ENCODE measurements around the gene MED13L.

The MED13L gene

GRCh38 chr12:115943630-115944391, 333.7 kb downstream of the MED13L start:
- Histone ChIP-seq H3K9me3 (peaks cover 6% of the 10 kb centered on the region; the same call in 1 of the 2 replicates), H3K4me1 (no peaks in the 10 kb centered on the region), H3K4me3 (no peak overlapping the region), H3K27me3 (ENCODE audit: low read depth) (no peaks in the 10 kb centered on the region), H3K36me3 (replicated peaks) (no peaks in the 10 kb centered on the region)
- in situ Hi-C loops (cut with MboI; ENCODE audit: low sequenced_read_pairs) = no loop called here
- DNase-seq (ENCODE audit: low spot score in 2 of 2) = no peak

- no peaks in the 10 kb centered on the region for H3K36me3 ChIP-seq (replicated peaks)
- H3K4me3 ChIP-seq = no peak overlapping the region
- no peak for DNase-seq (ENCODE audit: low spot score in 2 of 2)
- no peaks in the 10 kb centered on the region for H3K4me1 ChIP-seq
- in situ Hi-C loops (cut with MboI; ENCODE audit: low sequenced_read_pairs) = no loop called here
- no peaks in the 10 kb centered on the region for H3K27me3 ChIP-seq (ENCODE audit: low read depth)
- peaks cover 8% of the 10 kb centered on the region; the same call in 1 of the 2 replicates for H3K9me3 ChIP-seq
Observed at GRCh38 chr12:115943310-115943629, 334.2 kb downstream of the MED13L start.

GRCh38 chr12:115942346-115942745, 335.1 kb downstream of the MED13L start:
- Histone ChIP-seq H3K36me3 (replicated peaks) (no peaks in the 10 kb centered on the region), H3K9me3 (peaks cover 8% of the 10 kb centered on the region; the same call in 1 of the 2 replicates), H3K4me3 (no peak overlapping the region), H3K27me3 (ENCODE audit: low read depth) (peaks cover 2% of the 10 kb centered on the region; the same call in 1 of the 2 replicates), H3K4me1 (no peaks in the 10 kb centered on the region)
- DNase-seq (ENCODE audit: low spot score in 2 of 2) = no peak
- in situ Hi-C loops (cut with MboI; ENCODE audit: low sequenced_read_pairs) = no loop called here

GRCh38 chr12:115941362-115941761, 336.1 kb downstream of the MED13L start:
- DNase-seq (ENCODE audit: low spot score in 2 of 2) = no peak
- in situ Hi-C loops (cut with MboI; ENCODE audit: low sequenced_read_pairs) = no loop called here
- Histone ChIP-seq H3K36me3 (replicated peaks) (no peaks in the 10 kb centered on the region), H3K27me3 (ENCODE audit: low read depth) (peaks cover 2% of the 10 kb centered on the region; the same call in 1 of the 2 replicates), H3K9me3 (peaks cover 8% of the 10 kb centered on the region; the same call in 1 of the 2 replicates), H3K4me1 (no peaks in the 10 kb centered on the region), H3K4me3 (no peak overlapping the region)

- no peak for DNase-seq (ENCODE audit: low spot score in 2 of 2)
- H3K27me3 ChIP-seq (ENCODE audit: low read depth) = peaks cover 2% of the 10 kb centered on the region; the same call in 1 of the 2 replicates
- H3K36me3 ChIP-seq (replicated peaks) = no peaks in the 10 kb centered on the region
- in situ Hi-C loops (cut with MboI; ENCODE audit: low sequenced_read_pairs) = no loop called here
- no peak overlapping the region for H3K4me3 ChIP-seq
- no peaks in the 10 kb centered on the region for H3K4me1 ChIP-seq
- H3K9me3 ChIP-seq = peaks cover 8% of the 10 kb centered on the region; the same call in 1 of the 2 replicates
Observed at GRCh38 chr12:115938794-115939377, 338.6 kb downstream of the MED13L start.

GRCh38 chr12:115936997-115937916, 340.2 kb downstream of the MED13L start:
- Histone ChIP-seq H3K4me3 (no peak overlapping the region), H3K27me3 (ENCODE audit: low read depth) (peaks cover 2% of the 10 kb centered on the region; the same call in 1 of the 2 replicates), H3K36me3 (replicated peaks) (no peaks in the 10 kb centered on the region), H3K9me3 (peaks cover 8% of the 10 kb centered on the region; the same call in 1 of the 2 replicates), H3K4me1 (no peaks in the 10 kb centered on the region)
- DNase-seq (ENCODE audit: low spot score in 2 of 2) = no peak
- in situ Hi-C loops (cut with MboI; ENCODE audit: low sequenced_read_pairs) = no loop called here

GRCh38 chr12:115934877-115935276, 342.6 kb downstream of the MED13L start:
- Histone ChIP-seq H3K27me3 (ENCODE audit: low read depth) (peaks cover 5% of the 10 kb centered on the region; the same call in 1 of the 2 replicates), H3K4me3 (no peak overlapping the region), H3K4me1 (no peaks in the 10 kb centered on the region), H3K9me3 (peaks cover 8% of the 10 kb centered on the region; the same call in 1 of the 2 replicates), H3K36me3 (replicated peaks) (no peaks in the 10 kb centered on the region)
- in situ Hi-C loops (cut with MboI; ENCODE audit: low sequenced_read_pairs) = no loop called here
- DNase-seq (ENCODE audit: low spot score in 2 of 2) = no peak

GRCh38 chr12:115934046-115934445, 343.4 kb downstream of the MED13L start:
- H3K4me1 ChIP-seq = no peaks in the 10 kb centered on the region
- H3K36me3 ChIP-seq (replicated peaks) = no peaks in the 10 kb centered on the region
- in situ Hi-C loops (cut with MboI; ENCODE audit: low sequenced_read_pairs) = no loop called here
- DNase-seq (ENCODE audit: low spot score in 2 of 2) = no peak
- no peak overlapping the region for H3K4me3 ChIP-seq
- 0 out of 2 replicates have a peak, but pooled peaks cover 3% of the 10 kb centered on the region for H3K9me3 ChIP-seq
- H3K27me3 ChIP-seq (ENCODE audit: low read depth) = peaks cover 7% of the 10 kb centered on the region; the same call in 1 of the 2 replicates

GRCh38 chr12:115932066-115932465, 345.4 kb downstream of the MED13L start:
- DNase-seq (ENCODE audit: low spot score in 2 of 2) = no peak
- Histone ChIP-seq H3K9me3 (no peaks in the 10 kb centered on the region), H3K4me3 (no peak overlapping the region), H3K4me1 (no peaks in the 10 kb centered on the region), H3K27me3 (ENCODE audit: low read depth) (peaks cover 5% of the 10 kb centered on the region; the same call in 1 of the 2 replicates), H3K36me3 (replicated peaks) (no peaks in the 10 kb centered on the region)
- in situ Hi-C loops (cut with MboI; ENCODE audit: low sequenced_read_pairs) = no loop called here

- no peaks in the 10 kb centered on the region for H3K36me3 ChIP-seq (replicated peaks)
- no peak for DNase-seq (ENCODE audit: low spot score in 2 of 2)
- H3K27me3 ChIP-seq (ENCODE audit: low read depth) = peaks cover 5% of the 10 kb centered on the region; the same call in 1 of the 2 replicates
- no peaks in the 10 kb centered on the region for H3K4me1 ChIP-seq
- H3K9me3 ChIP-seq = no peaks in the 10 kb centered on the region
- no peak overlapping the region for H3K4me3 ChIP-seq
- in situ Hi-C loops (cut with MboI; ENCODE audit: low sequenced_read_pairs) = no loop called here
Observed at GRCh38 chr12:115930336-115930735, 347.2 kb downstream of the MED13L start.

GRCh38 chr12:115926037-115926670, 351.3 kb downstream of the MED13L start:
- Histone ChIP-seq H3K27me3 (ENCODE audit: low read depth) (peaks cover 5% of the 10 kb centered on the region; the same call in 1 of the 2 replicates), H3K4me1 (no peaks in the 10 kb centered on the region), H3K4me3 (no peak overlapping the region), H3K9me3 (peaks cover 4% of the 10 kb centered on the region), H3K36me3 (replicated peaks) (no peaks in the 10 kb centered on the region)
- in situ Hi-C loops (cut with MboI; ENCODE audit: low sequenced_read_pairs) = no loop called here
- no peak for DNase-seq (ENCODE audit: low spot score in 2 of 2)

- Histone ChIP-seq H3K4me3 (no peak overlapping the region), H3K4me1 (no peaks in the 10 kb centered on the region), H3K36me3 (replicated peaks) (no peaks in the 10 kb centered on the region), H3K9me3 (peaks cover 4% of the 10 kb centered on the region), H3K27me3 (ENCODE audit: low read depth) (no peaks in the 10 kb centered on the region)
- no peak for DNase-seq (ENCODE audit: low spot score in 2 of 2)
- in situ Hi-C loops (cut with MboI; ENCODE audit: low sequenced_read_pairs) = no loop called here
Observed at GRCh38 chr12:115923851-115924250, 353.6 kb downstream of the MED13L start.

GRCh38 chr12:115922952-115923564, 354.4 kb downstream of the MED13L start:
- DNase-seq (ENCODE audit: low spot score in 2 of 2) = peak in 1 of 2 experiments; percentile 13
- H3K4me3 ChIP-seq = no peak overlapping the region
- H3K4me1 ChIP-seq = no peaks in the 10 kb centered on the region
- peaks cover 4% of the 10 kb centered on the region for H3K9me3 ChIP-seq
- H3K27me3 ChIP-seq (ENCODE audit: low read depth) = no peaks in the 10 kb centered on the region
- in situ Hi-C loops (cut with MboI; ENCODE audit: low sequenced_read_pairs) = no loop called here
- no peaks in the 10 kb centered on the region for H3K36me3 ChIP-seq (replicated peaks)
